Thoracic aorta (tissue), 2 donors: ENCODE measurements around the gene RELA. TPM values are rescaled to one million over a fixed set of nuclear protein-coding genes. Genes with fewer than 3 reads are reported as not detected.
"Not testable (repeated sequence)": the region's sequence is repeated elsewhere in the genome, so short reads cannot be mapped to it uniquely, and the experiment has no call there.

Source experiments
- ATAC-seq: fragments of 150-250 bp; one replicate; pipeline ENCODE4 v1.8.0; 2017; ENCODE audit warnings: low read depth; ENCODE audit not compliant: insufficient number of reproducible peaks, low FRiP score
- DNase-seq: peaks from one replicate; pipeline ENCODE4 v3.0.0-alpha.2; 2020; ENCODE audit warnings: low spot score
- H3K27ac ChIP-seq, 2 donors: fragments of 200-600 bp; sonication (generic); 1 replicate in 1 of 2; 2 replicates in 1 of 2; pipeline ENCODE4 v1.5.1; 2016; ENCODE audit warnings: mild to moderate bottlenecking in 2 of 2, moderate library complexity in 2 of 2
- H3K27me3 ChIP-seq: fragments of 200-600 bp; sonication (generic); replicated peaks from 2 replicates; pipeline ENCODE4 v1.6.0; 2016; ENCODE audit warnings: mild to moderate bottlenecking; ENCODE audit not compliant: insufficient read depth
- H3K36me3 ChIP-seq: fragments of 200-600 bp; sonication (generic); one replicate; pipeline ENCODE4 v1.5.1; 2016
- H3K4me1 ChIP-seq, 2 donors: fragments of 200-600 bp; sonication (generic); 1 replicate in 1 of 2; 2 replicates in 1 of 2; pipeline versions ENCODE4 v1.5.1 to v1.6.0; 2016; ENCODE audit warnings: low read depth in 2 of 2, mild to moderate bottlenecking in 1 of 2; ENCODE audit not compliant: control insufficient read depth in 1 of 2
- H3K4me3 ChIP-seq: fragments of 200-600 bp; sonication (generic); 2 replicates; pipeline ENCODE4 v1.5.1; 2016; ENCODE audit warnings: mild to moderate bottlenecking
- H3K9me3 ChIP-seq: fragments of 200-600 bp; sonication (generic); 2 replicates; pipeline ENCODE4 v1.5.1; 2016
- total RNA-seq, 2 donors: library from RNA; depleted of rRNA; stranded (reverse); fragments of >200 nt; gene quantifications; one replicate each; pipeline versions ENCODE4 v1.1.0 to v1.2.3, GENCODE V29; 2016
- TF ChIP-seq, protein P1 (sequence below): fragments of 200-600 bp; sonication (generic); IDR thresholded peaks from one replicate; pipeline ENCODE4 v1.5.1; 2019; ENCODE audit warnings: antibody characterized with exemption

RELA gene
- total RNA-seq, 2 donors from 2014 or later = 81.5 to 84.4 TPM

DNA sequence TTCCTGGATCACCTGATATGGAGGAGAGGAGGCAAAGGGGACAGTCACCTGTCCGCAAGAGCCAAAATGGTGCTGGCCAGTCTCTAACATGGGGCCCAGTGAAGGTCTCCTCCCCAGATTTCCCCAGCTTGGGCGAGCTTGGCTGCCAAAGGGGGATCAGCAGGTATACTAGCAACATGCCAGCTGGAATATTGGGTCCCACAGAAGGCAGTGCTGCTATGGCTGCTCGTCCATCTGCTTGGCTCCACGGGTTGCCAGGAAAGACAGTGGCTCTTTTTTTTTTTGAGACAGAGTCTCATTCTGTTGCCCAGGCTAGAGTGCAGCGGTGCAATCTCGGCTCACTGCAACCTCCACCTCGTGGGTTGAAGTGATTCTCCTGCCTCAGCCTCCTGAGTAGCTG lies 36.6 kb upstream of the RELA start:
- no peak for ATAC-seq
- TF ChIP-seq, protein P1, sequence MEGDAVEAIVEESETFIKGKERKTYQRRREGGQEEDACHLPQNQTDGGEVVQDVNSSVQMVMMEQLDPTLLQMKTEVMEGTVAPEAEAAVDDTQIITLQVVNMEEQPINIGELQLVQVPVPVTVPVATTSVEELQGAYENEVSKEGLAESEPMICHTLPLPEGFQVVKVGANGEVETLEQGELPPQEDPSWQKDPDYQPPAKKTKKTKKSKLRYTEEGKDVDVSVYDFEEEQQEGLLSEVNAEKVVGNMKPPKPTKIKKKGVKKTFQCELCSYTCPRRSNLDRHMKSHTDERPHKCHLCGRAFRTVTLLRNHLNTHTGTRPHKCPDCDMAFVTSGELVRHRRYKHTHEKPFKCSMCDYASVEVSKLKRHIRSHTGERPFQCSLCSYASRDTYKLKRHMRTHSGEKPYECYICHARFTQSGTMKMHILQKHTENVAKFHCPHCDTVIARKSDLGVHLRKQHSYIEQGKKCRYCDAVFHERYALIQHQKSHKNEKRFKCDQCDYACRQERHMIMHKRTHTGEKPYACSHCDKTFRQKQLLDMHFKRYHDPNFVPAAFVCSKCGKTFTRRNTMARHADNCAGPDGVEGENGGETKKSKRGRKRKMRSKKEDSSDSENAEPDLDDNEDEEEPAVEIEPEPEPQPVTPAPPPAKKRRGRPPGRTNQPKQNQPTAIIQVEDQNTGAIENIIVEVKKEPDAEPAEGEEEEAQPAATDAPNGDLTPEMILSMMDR = no peak
- no peaks in the 10 kb centered on the region for H3K4me1 ChIP-seq
- no peak overlapping the region for H3K27ac ChIP-seq
- no peak overlapping the region for H3K4me3 ChIP-seq
- H3K36me3 ChIP-seq = no peaks in the 10 kb centered on the region
- H3K9me3 ChIP-seq = no peaks in the 10 kb centered on the region
- H3K27me3 ChIP-seq = no peaks in the 10 kb centered on the region
- DNase-seq = no peak

DNA sequence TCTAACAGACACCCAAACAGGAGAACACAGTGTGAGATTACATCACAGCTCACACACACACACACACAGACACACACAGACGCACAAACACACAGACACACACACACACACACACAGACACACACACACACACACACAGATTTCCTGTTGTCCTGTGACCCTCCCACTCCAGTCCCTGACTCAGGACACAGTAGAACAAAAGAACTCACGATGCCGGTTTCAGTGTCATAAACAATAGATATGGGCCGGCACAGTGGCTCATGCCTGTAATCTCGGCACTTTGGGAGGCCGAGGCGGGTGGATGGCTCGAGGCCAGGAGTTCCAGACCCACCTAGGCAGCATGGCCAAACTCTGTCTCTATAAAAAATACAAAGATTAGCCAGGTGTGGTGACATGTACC lies 35.5 kb upstream of the RELA start:
- Histone ChIP-seq H3K27ac (no peak overlapping the region), H3K4me3 (no peak overlapping the region), H3K9me3 (no peaks in the 10 kb centered on the region), H3K27me3 (no peaks in the 10 kb centered on the region), H3K4me1 (no peaks in the 10 kb centered on the region), H3K36me3 (no peaks in the 10 kb centered on the region)
- ATAC-seq (no peak), DNase-seq (no peak)
- TF ChIP-seq, protein P1 = no peak

DNA sequence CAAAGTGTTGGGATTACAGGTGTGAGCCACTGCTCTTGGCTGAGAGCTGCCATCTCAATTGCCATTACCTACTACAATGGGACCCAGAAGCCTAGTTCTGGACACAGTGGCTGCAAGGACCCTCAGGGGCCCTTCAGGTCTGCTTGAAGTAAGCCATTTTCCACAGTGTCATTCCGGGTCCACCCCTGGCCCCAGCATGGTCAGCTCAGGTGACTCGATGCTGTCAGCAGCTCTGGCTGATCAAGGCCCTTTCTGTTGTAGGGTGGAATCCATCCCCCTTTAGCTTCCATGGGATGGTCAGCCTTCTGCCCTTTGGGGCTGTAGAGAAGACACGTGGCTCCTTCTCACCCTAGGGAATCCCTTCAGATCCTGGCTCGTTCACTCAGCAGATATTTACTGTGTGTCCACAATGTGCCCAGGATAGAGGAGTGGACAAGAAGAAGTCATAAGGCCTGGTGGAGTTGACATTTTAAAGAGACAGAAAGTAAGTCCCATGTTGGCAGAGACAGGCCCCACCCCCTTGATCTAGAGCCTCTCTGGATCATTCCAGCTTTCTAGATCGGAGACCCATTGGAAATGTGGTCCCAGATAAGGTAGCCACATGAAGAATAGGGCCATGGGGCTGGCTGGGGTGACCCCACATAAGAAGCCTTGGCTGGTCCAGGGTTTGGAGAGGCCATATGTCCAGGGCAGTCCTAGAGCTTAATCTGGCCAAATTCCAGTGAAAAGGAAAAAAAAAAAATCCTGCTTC lies 34.3 kb upstream of the RELA start:
- TF ChIP-seq, protein P1 = no peak
- DNase-seq (no peak), ATAC-seq (no peak)
- Histone ChIP-seq H3K27me3 (no peaks in the 10 kb centered on the region), H3K4me1 (no peaks in the 10 kb centered on the region), H3K4me3 (no peak overlapping the region), H3K36me3 (no peaks in the 10 kb centered on the region), H3K9me3 (no peaks in the 10 kb centered on the region), H3K27ac (no peak overlapping the region)

DNA sequence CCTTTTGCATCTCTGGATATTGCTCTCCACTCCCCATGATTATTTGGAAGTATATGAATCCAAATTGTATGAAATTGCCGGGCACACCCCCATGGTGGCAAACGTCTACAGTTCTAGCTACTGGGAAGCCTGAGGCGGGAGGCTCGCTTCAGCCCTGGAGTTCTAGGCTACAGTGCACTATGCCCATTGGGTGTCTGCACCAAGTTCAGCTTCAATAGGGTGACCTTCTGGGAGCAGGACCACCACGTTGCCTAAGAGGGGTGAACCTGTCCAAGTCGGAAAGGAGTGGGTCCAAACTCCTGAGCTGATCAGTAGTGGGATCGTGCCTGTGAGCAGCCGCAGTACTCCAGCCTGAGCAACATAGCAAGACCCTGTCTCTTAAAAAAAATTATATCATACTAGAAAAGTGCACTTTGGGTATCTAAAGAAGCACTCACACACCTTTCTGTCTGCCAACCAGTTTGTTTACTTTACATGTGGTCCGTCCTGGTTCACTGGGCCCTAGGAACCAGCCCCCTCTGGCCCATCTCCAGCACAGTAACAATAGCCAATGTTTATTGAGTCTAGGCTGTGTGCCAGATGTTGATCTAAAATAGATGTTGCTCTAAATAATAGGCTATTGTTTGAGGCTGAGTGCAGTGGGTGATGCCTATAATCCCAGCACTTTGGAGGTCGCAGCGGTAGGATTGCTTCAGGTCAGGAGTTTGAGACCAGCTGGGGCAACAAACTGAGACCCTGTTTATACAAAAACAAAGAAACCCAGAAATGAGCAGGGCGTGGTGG lies 32.9 kb upstream of the RELA start:
- Histone ChIP-seq H3K9me3 (no peaks in the 10 kb centered on the region), H3K4me1 (no peaks in the 10 kb centered on the region), H3K27me3 (no peaks in the 10 kb centered on the region), H3K27ac (no peak overlapping the region), H3K36me3 (no peaks in the 10 kb centered on the region), H3K4me3 (no peak overlapping the region)
- ATAC-seq (no peak), DNase-seq (no peak)
- TF ChIP-seq, protein P1 = no peak

DNA sequence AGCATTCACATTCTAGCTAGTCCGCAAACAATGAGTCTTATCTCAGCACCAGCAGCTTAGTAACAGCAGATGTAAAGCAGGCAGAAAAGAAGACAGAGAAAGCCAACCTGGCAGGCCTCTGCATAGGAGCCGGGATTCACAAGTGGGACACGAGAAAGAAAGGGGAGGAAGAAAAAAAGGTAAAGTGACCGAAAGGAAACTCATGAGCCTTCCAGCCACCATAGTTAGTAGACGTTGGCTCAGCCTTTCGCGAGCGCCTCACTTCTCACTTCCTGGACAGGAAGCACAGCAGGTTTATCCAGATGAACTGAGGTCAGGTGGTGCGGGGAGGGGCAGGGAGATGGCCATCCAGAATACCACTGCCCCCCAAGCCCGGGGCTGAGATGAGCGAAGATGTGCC lies 29.7 kb upstream of the RELA start:
- no peak for ATAC-seq
- Histone ChIP-seq H3K9me3 (no peaks in the 10 kb centered on the region), H3K4me1 (no peaks in the 10 kb centered on the region), H3K36me3 (no peaks in the 10 kb centered on the region), H3K4me3 (no peak overlapping the region), H3K27ac (no peak overlapping the region), H3K27me3 (no peaks in the 10 kb centered on the region)
- TF ChIP-seq, protein P1 = no peak
- DNase-seq = no peak

DNA sequence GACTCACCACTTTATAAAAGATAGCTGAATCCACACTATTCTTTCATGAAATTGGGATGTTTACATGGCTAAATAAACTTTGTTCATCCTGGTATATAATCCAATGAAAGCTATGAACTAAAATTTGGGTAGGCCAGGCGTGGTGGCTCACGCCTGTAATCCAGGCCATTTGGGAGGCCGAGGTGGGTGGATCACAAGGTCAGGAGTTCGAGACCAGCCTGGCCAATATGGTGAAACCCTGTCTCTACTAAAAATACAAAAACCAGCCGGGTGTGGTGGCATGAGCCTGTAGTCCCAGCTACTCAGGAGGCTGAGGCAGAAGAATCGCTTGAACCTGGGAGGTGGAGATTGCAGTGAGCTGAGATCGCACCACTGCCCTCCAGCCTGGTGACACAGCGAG lies 29.1 kb upstream of the RELA start:
- H3K4me1 ChIP-seq, H3K4me3 ChIP-seq, ATAC-seq, H3K36me3 ChIP-seq, H3K9me3 ChIP-seq, DNase-seq, H3K27me3 ChIP-seq, H3K27ac ChIP-seq: not testable (repeated sequence)
